ENCODE results near the gene CRYBB1.

GRCh38 chr22:26561756-26562417 is 55.9 kb downstream of the CRYBB1 start:
- TF ChIP-seq CTCF (conservative IDR thresholded peaks at IDR 0.05; ENCODE audit: low read depth, low read length) (no peak), EZH2phosphoT487 (IDR thresholded peaks at IDR 0.05; ENCODE audit: borderline replicate concordance, low read length) (no peak)

Measured in PC-3 (cell line).